MM.1S (cell line): Measurements from ENCODE around the gene HIP1.

Experiments used
- CTCF ChIP-seq: fragments of 300-600 bp; sonication (generic); IDR thresholded peaks from 2 replicates; pipeline ENCODE4 v1.5.1; 2016; ENCODE audit warnings: antibody characterized with exemption, low read length, mixed read lengths
- EZH2 ChIP-seq: fragments of 300-600 bp; sonication (generic); optimal IDR thresholded peaks from 2 replicates; pipeline ENCODE3; 2017; ENCODE audit warnings: low read depth, mild to moderate bottlenecking, antibody characterized with exemption, low read length, mixed read lengths

- no peak for TF ChIP-seq CTCF
- no peak for TF ChIP-seq EZH2
These were observed 122.1 kb downstream of the HIP1 start for GRCh38 chr7:75616421-75617167.
